Hypothalamus (tissue), 51 donors: ENCODE measurements around the gene STXBP6.

Experiments used
- DNase-seq, 51 donors: peaks; one replicate each; lab custom pipeline; 2025; lab: John Stamatoyannopoulos, UW

Gene STXBP6

GRCh38 chr14:25052921-25053320 lies 3.0 kb upstream of the STXBP6 start:
- DNase-seq, result no peak

DNA sequence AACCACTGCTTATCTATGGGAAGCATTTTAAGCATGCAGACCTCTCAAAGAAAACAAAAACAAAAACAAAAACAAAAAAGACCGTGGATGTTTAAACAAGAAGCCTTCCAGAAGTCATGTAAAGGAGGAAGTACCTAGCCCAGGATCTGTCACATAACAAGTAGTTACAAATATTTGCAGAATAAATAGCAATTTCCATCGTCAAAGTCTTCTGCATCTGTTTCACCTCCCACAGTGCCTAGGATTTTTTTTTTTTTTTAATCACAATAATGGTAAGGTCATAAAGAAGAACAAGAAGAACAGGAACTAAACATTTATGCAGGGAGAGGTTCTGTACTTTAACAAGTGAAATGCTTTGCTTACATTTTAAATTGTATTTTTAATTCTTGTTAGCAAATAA lies 2.4 kb upstream of the STXBP6 start:
- DNase-seq, result no peak

GRCh38 chr14:25050269-25051150 lies 563 bp upstream of the STXBP6 start:
- peak in 7 of 51 donors; percentile 3 to 85 (median 33) for DNase-seq

DNA sequence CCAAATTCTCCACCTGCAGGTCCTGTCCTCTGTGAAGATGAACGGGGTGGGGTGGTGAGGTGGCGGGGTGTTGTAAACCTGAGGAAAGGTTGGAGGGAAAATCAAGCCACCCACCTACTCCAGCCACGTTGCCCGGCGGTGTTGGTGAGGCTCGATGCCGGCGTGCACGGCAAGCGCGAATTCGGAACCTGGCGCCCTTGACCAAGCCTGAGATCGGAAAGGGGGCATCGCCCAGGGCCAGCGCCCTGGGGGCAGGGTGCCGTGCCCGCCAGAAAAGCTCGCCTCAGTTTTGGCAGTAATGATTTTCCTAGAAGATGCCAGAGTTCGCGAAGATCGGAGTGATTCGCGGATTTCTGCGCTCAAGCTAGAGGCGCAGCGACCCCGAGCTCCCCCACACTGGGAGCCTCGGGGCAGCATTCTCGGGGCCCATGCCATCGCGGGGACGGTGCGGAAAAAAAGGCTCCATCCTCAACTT lies 817 bp downstream of the STXBP6 start:
- DNase-seq, result peak in 16 of 51 donors; percentile 6 to 67 (median 34)

GRCh38 chr14:25048170-25049016 lies 1.6 kb downstream of the STXBP6 start:
- DNase-seq, result peak in 25 of 51 donors; percentile 3 to 62 (median 22)

DNA sequence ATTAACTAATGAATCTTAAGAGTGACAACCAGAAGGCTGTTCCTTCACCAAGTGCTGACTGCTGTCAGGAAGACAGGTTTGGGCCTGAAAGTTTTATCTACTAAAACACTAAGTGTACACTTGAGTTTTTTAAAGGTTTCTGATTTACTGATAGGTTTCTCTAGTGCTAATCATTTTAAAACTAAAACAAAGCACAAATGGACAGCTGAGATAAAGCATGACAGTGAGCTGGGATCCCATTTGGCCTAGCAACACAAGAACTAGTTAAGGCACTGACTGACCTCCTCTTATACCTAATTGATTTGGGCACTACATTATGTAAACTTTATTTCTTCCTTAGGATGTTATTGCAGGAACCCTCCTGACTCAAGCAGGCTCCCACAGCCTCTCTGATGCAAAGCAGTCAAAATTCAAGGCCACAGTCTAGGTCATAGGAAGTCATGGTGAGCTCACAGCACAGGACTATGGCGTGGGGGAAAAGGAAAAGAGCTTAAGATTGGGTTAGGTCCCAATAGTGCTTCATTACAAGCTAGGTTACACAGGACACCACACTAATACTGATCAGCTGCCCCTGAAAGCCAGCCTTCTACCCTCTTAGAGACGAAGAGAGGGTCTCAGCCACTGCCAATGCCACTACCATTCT lies 3.5 kb downstream of the STXBP6 start:
- no peak for DNase-seq

GRCh38 chr14:25044106-25044698 lies 5.7 kb downstream of the STXBP6 start:
- DNase-seq, result no peak

DNA sequence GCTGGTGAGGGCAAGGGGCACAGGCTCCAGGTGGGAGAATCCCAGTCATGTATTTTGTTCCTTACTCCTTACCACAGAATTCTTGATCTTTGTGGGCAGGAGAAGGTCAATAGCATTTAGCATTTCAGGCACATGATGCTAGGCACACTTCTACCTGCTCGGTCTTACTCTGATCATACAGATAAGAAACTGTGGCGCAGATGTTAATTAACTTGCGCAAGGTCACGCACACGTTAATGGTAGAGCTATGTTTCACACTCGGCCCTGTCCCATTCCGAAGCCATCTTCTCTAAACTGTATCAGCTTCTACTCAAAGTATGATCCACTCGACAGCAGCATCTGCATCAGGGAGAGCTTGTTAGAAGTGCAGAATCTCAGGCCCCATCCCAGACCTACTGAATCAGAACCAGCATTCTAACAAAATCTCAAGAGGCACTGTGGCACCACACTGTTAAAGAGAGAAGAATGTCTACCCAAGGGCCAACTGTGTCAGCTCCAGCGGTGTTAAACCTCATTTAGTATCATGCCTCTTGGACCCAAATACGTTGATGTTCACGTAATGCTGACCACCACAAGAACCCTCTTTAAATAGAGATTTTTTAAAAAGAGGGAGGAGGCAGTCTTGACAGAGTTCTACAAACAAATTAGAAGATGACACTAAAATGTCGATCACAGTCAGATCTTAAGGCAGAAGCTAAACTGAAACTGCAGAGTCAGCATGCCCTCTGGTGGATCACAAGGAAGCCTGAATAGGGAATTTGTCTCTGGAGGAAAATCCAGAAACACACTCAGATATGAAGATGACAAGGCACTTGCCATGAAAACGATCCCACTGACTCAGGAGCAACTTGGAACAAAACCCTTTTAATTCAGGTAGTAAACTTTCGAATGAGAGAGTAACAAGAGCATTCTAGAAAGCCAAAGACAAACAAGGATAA lies 7.3 kb downstream of the STXBP6 start:
- peak in 21 of 51 donors; percentile 4 to 60 (median 40) for DNase-seq

DNA sequence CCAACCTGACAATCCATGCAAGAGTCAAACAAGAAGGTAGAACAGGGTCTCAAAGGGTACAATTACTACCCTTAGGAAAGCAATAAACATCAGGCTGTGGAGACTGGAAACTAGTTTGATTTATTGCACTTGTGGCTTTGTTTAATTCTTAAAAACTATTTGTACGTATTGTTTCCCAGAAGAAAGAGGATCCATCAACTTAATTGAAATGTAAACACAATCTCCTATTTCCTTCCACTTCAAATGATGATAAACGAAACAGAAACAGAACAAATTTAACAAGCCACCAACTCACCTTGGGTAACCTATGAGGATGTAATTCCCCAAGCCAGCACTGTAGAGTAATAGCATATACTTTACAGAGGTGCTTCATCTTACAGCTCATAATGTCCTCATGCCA lies 8.0 kb downstream of the STXBP6 start:
- no peak for DNase-seq

- DNase-seq, result no peak
These were observed 8.5 kb downstream of the STXBP6 start for GRCh38 chr14:25041484-25041883.

- no peak for DNase-seq
These were observed 10.0 kb downstream of the STXBP6 start for GRCh38 chr14:25039933-25040332.

DNA sequence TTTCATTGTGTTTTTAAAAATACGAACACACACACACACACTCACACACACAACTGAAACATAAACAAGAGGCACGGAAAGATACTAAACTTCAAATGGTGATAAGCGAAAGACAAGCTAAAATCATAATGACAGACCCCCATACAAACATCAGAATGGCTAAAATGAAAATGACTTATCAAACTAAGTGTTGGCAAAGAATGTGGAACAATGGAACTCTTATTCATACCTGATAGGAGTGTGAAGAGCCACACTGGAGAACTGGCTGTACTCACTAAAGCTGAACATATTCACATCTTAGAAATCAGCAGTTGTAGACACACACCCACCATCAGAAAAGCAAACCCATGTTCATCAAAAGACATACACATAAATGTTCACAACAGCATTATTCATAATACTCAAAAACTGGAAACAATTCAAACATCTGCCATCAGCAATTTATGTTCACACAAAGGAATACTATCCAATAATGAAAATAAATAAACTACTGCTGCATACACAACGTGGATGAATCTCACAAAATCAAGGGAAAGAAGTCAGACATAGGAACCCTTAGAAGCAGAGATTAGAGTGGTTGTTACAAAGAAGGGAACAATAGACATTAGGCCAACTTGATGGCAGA lies 11.8 kb downstream of the STXBP6 start:
- DNase-seq, result no peak

DNA sequence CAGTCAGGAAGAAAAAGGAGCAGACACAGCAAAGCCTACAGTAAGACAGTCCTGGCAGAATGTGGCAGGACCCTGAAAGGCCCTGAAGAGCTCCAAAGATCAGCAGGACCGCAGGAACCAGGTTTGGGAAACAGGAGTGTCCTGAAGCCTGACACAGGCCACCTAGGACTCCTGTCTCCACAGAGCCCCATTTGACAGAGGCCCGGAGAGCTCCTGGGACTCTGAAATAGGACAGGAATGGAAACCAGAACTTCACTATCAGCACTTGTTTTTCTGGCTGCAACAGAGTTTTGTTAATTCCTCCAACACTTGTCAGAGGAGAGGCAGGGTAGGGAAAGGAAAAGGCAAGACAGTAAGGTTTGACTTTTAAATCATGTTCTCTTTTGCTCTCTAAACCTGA lies 12.9 kb downstream of the STXBP6 start:
- no peak for DNase-seq

- DNase-seq, result no peak
These were observed 14.9 kb downstream of the STXBP6 start for GRCh38 chr14:25034803-25035681.

DNA sequence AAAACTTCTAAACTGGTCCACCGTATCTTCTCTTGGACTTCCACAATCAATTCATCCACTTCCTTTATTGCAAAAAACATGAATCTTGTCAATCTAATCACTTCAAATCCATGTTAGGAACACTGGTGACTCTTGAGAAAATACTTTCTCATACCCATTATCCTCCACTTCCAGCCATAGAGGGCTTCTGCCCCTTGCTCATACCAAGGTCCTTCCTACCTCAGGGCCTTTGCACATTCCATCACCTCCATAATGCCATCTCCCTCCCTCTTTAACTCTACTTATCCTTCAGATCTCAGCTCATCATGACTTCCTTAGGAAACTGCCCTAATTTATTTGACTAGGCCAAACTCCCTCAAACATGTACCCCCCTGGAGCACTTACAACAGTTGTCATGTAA lies 16.6 kb downstream of the STXBP6 start:
- no peak for DNase-seq

- DNase-seq, result no peak
These were observed 17.7 kb downstream of the STXBP6 start for GRCh38 chr14:25032092-25032784.

- no peak for DNase-seq
These were observed 23.3 kb downstream of the STXBP6 start for GRCh38 chr14:25026476-25027137.
